ENCODE measurements around the gene UBLCP1. TPM values are rescaled to one million over a fixed set of nuclear protein-coding genes. Genes with fewer than 3 reads are reported as not detected.

Gene UBLCP1
- total and polyA plus RNA-seq, 2 donors, result 27.9 to 83.7 TPM

- no peak overlapping the region for H3K27ac ChIP-seq (ENCODE audit: low read depth in 1 of 2, low read length in 1 of 2)
- H3K4me1 ChIP-seq (ENCODE audit: control insufficient read depth in 2 of 2, insufficient read depth in 2 of 2, low read length in 2 of 2), result no peaks in the 10 kb centered on the region
- no peak overlapping the region for H3K4me3 ChIP-seq (ENCODE audit: low read length in 2 of 2)
- DNase-seq (ENCODE audit: low read depth in 6 of 9, low spot score in 9 of 9), result peak in 7 of 9 donors; percentile 30 to 68 (median 37)
- H3K27me3 ChIP-seq (ENCODE audit: control insufficient read depth in 2 of 2, insufficient read depth in 1 of 2, low read length in 1 of 2), result peaks cover 0 to 2% of the 10 kb centered on the region in 2 donors
- H3K9me3 ChIP-seq (ENCODE audit: control insufficient read depth in 2 of 2, insufficient read depth in 1 of 2, low read length in 1 of 2), result no peaks in the 10 kb centered on the region
- H3K36me3 ChIP-seq (ENCODE audit: control insufficient read depth in 2 of 2, insufficient read depth in 2 of 2, low read length in 1 of 2), result no peaks in the 10 kb centered on the region
- 89% methylated on average over 9 of the region's 9 CpGs for whole genome bisulfite sequencing
These were observed 53.7 kb downstream of the UBLCP1 start for GRCh38 chr5:159316519-159317383.

GRCh38 chr5:159317849-159318248 is 54.8 kb downstream of the UBLCP1 start:
- no peaks in the 10 kb centered on the region for H3K9me3 ChIP-seq (ENCODE audit: control insufficient read depth in 2 of 2, insufficient read depth in 1 of 2, low read length in 1 of 2)
- H3K4me1 ChIP-seq (ENCODE audit: control insufficient read depth in 2 of 2, insufficient read depth in 2 of 2, low read length in 2 of 2), result no peaks in the 10 kb centered on the region
- H3K27ac ChIP-seq (ENCODE audit: low read depth in 1 of 2, low read length in 1 of 2), result no peak overlapping the region
- no peak overlapping the region for H3K4me3 ChIP-seq (ENCODE audit: low read length in 2 of 2)
- no peaks in the 10 kb centered on the region for H3K27me3 ChIP-seq (ENCODE audit: control insufficient read depth in 2 of 2, insufficient read depth in 1 of 2, low read length in 1 of 2)
- whole genome bisulfite sequencing, result 97% methylated on average over 2 of the region's 2 CpGs
- no peak for DNase-seq (ENCODE audit: low read depth in 6 of 9, low spot score in 9 of 9)
- no peaks in the 10 kb centered on the region for H3K36me3 ChIP-seq (ENCODE audit: control insufficient read depth in 2 of 2, insufficient read depth in 2 of 2, low read length in 1 of 2)

GRCh38 chr5:159318448-159318847 is 55.4 kb downstream of the UBLCP1 start:
- H3K27ac ChIP-seq (ENCODE audit: low read depth in 1 of 2, low read length in 1 of 2), result no peak overlapping the region
- no peaks in the 10 kb centered on the region for H3K27me3 ChIP-seq (ENCODE audit: control insufficient read depth in 2 of 2, insufficient read depth in 1 of 2, low read length in 1 of 2)
- H3K36me3 ChIP-seq (ENCODE audit: control insufficient read depth in 2 of 2, insufficient read depth in 2 of 2, low read length in 1 of 2), result no peaks in the 10 kb centered on the region
- DNase-seq (ENCODE audit: low read depth in 6 of 9, low spot score in 9 of 9), result no peak
- no peak overlapping the region for H3K4me3 ChIP-seq (ENCODE audit: low read length in 2 of 2)
- WGBS, result 94% methylated on average over 4 of the region's 4 CpGs
- no peaks in the 10 kb centered on the region for H3K9me3 ChIP-seq (ENCODE audit: control insufficient read depth in 2 of 2, insufficient read depth in 1 of 2, low read length in 1 of 2)
- no peaks in the 10 kb centered on the region for H3K4me1 ChIP-seq (ENCODE audit: control insufficient read depth in 2 of 2, insufficient read depth in 2 of 2, low read length in 2 of 2)

DNA sequence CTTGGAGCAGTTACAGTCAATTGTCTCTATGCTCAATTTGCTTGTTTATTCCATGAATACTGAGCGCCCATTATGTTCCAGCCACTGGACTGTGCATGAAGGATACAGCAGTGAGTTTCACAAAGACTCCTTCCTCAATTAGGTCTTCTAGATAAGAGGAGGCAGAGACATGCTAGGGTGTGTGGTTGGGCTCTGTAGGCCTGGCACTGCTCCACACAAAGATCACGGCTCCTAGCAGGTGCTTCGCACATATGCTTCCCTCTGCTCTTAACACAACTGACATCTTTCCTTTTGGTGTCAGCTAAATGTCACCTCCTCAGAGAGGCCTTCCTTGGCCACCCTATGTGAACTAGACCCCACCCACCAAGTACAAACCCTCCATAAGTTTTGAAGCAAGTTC is 56.3 kb downstream of the UBLCP1 start:
- Histone ChIP-seq H3K36me3 (ENCODE audit: control insufficient read depth in 2 of 2, insufficient read depth in 2 of 2, low read length in 1 of 2) (no peaks in the 10 kb centered on the region), H3K9me3 (ENCODE audit: control insufficient read depth in 2 of 2, insufficient read depth in 1 of 2, low read length in 1 of 2) (no peaks in the 10 kb centered on the region), H3K27me3 (ENCODE audit: control insufficient read depth in 2 of 2, insufficient read depth in 1 of 2, low read length in 1 of 2) (no peaks in the 10 kb centered on the region), H3K27ac (ENCODE audit: low read depth in 1 of 2, low read length in 1 of 2) (no peak overlapping the region), H3K4me1 (ENCODE audit: control insufficient read depth in 2 of 2, insufficient read depth in 2 of 2, low read length in 2 of 2) (no peaks in the 10 kb centered on the region), H3K4me3 (ENCODE audit: low read length in 2 of 2) (no peak overlapping the region)
- WGBS, result 68% methylated on average over 3 of the region's 3 CpGs
- no peak for DNase-seq (ENCODE audit: low read depth in 6 of 9, low spot score in 9 of 9)

- no peaks in the 10 kb centered on the region for H3K4me1 ChIP-seq (ENCODE audit: control insufficient read depth in 2 of 2, insufficient read depth in 2 of 2, low read length in 2 of 2)
- H3K9me3 ChIP-seq (ENCODE audit: control insufficient read depth in 2 of 2, insufficient read depth in 1 of 2, low read length in 1 of 2), result no peaks in the 10 kb centered on the region
- no peaks in the 10 kb centered on the region for H3K36me3 ChIP-seq (ENCODE audit: control insufficient read depth in 2 of 2, insufficient read depth in 2 of 2, low read length in 1 of 2)
- no peak overlapping the region for H3K27ac ChIP-seq (ENCODE audit: low read depth in 1 of 2, low read length in 1 of 2)
- H3K27me3 ChIP-seq (ENCODE audit: control insufficient read depth in 2 of 2, insufficient read depth in 1 of 2, low read length in 1 of 2), result no peaks in the 10 kb centered on the region
- 94% methylated on average over 2 of the region's 2 CpGs for WGBS
- H3K4me3 ChIP-seq (ENCODE audit: low read length in 2 of 2), result no peak overlapping the region
- no peak for DNase-seq (ENCODE audit: low read depth in 6 of 9, low spot score in 9 of 9)
These were observed 56.7 kb downstream of the UBLCP1 start for GRCh38 chr5:159319832-159320231.

- Histone ChIP-seq H3K9me3 (ENCODE audit: control insufficient read depth in 2 of 2, insufficient read depth in 1 of 2, low read length in 1 of 2) (no peaks in the 10 kb centered on the region), H3K36me3 (ENCODE audit: control insufficient read depth in 2 of 2, insufficient read depth in 2 of 2, low read length in 1 of 2) (no peaks in the 10 kb centered on the region), H3K4me3 (ENCODE audit: low read length in 2 of 2) (no peak overlapping the region), H3K27me3 (ENCODE audit: control insufficient read depth in 2 of 2, insufficient read depth in 1 of 2, low read length in 1 of 2) (no peaks in the 10 kb centered on the region), H3K27ac (ENCODE audit: low read depth in 1 of 2, low read length in 1 of 2) (no peak overlapping the region), H3K4me1 (ENCODE audit: control insufficient read depth in 2 of 2, insufficient read depth in 2 of 2, low read length in 2 of 2) (no peaks in the 10 kb centered on the region)
- 96% methylated on average over 6 of the region's 6 CpGs for WGBS
- no peak for DNase-seq (ENCODE audit: low read depth in 6 of 9, low spot score in 9 of 9)
These were observed 59.1 kb downstream of the UBLCP1 start for GRCh38 chr5:159322180-159322579.

- H3K9me3 ChIP-seq (ENCODE audit: control insufficient read depth in 2 of 2, insufficient read depth in 1 of 2, low read length in 1 of 2), result no peaks in the 10 kb centered on the region
These were observed 61.1 kb downstream of the UBLCP1 start for GRCh38 chr5:159324102-159324755.

GRCh38 chr5:159324986-159325385 is 61.9 kb downstream of the UBLCP1 start:
- Histone ChIP-seq H3K4me1 (ENCODE audit: control insufficient read depth in 2 of 2, insufficient read depth in 2 of 2, low read length in 2 of 2) (no peaks in the 10 kb centered on the region), H3K9me3 (ENCODE audit: control insufficient read depth in 2 of 2, insufficient read depth in 1 of 2, low read length in 1 of 2) (no peaks in the 10 kb centered on the region), H3K27ac (ENCODE audit: low read depth in 1 of 2, low read length in 1 of 2) (no peak overlapping the region), H3K36me3 (ENCODE audit: control insufficient read depth in 2 of 2, insufficient read depth in 2 of 2, low read length in 1 of 2) (no peaks in the 10 kb centered on the region), H3K27me3 (ENCODE audit: control insufficient read depth in 2 of 2, insufficient read depth in 1 of 2, low read length in 1 of 2) (no peaks in the 10 kb centered on the region), H3K4me3 (ENCODE audit: low read length in 2 of 2) (no peak overlapping the region)
- 81% methylated on average over 4 of the region's 4 CpGs for WGBS
- DNase-seq (ENCODE audit: low read depth in 6 of 9, low spot score in 9 of 9), result no peak

More at GRCh38 chr5:159324102-159324755, 61.1 kb downstream of the UBLCP1 start:
- no peak for DNase-seq (ENCODE audit: low read depth in 6 of 9, low spot score in 9 of 9)
- no peaks in the 10 kb centered on the region for H3K36me3 ChIP-seq (ENCODE audit: control insufficient read depth in 2 of 2, insufficient read depth in 2 of 2, low read length in 1 of 2)
- WGBS, result 98% methylated on average over 3 of the region's 3 CpGs
- no peaks in the 10 kb centered on the region for H3K4me1 ChIP-seq (ENCODE audit: control insufficient read depth in 2 of 2, insufficient read depth in 2 of 2, low read length in 2 of 2)
- no peak overlapping the region for H3K27ac ChIP-seq (ENCODE audit: low read depth in 1 of 2, low read length in 1 of 2)
- no peaks in the 10 kb centered on the region for H3K27me3 ChIP-seq (ENCODE audit: control insufficient read depth in 2 of 2, insufficient read depth in 1 of 2, low read length in 1 of 2)
- H3K4me3 ChIP-seq (ENCODE audit: low read length in 2 of 2), result no peak overlapping the region

DNA sequence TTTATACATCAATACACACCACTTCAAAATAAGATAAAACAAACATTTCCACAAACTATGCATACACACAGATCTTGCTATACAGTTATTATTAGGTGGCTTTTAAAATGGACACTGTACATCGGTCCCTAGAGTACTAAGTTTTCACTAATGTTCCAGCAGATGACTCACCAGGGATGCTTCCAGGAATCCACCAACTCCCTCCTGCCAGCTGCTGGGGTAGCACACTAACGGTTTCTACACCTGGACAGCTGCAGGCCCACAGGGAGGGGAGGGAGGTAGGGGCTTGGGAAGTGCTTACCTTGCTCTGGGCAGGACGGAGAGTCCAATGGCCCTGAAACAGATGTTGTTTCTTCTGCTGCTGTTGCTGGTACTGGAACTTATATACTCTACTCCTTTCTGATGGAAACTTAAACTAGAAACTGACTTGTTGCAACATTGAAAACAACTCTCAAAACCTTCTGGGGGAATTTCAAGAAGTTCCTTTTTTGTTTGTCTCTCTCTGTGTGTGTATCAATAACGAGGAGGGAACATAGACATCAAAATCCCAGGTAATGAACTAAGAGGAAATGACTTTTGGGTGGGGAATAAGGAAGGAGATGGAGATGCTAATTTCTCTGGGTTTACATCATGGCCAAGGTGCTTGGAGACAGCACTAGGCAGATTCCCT is 67.2 kb downstream of the UBLCP1 start, which contains the start of gene IL12B:
TSS of gene IL12B (minus strand) at position 357 of the 670 bp plus-strand sequence. CDS start 3,705 bp downstream, outside the sequence.
- 79% methylated on average over 4 of the region's 4 CpGs for WGBS
- Histone ChIP-seq H3K9me3 (ENCODE audit: control insufficient read depth in 2 of 2, insufficient read depth in 1 of 2, low read length in 1 of 2) (no peaks in the 10 kb centered on the region), H3K4me3 (ENCODE audit: low read length in 2 of 2) (peak within 1 kb of the TSS; percentile 37 to 40), H3K27ac (ENCODE audit: low read depth in 1 of 2, low read length in 1 of 2) (no peak within 1 kb of the TSS), H3K36me3 (ENCODE audit: control insufficient read depth in 2 of 2, insufficient read depth in 2 of 2, low read length in 1 of 2) (no peaks in the 10 kb centered on the region), H3K27me3 (ENCODE audit: control insufficient read depth in 2 of 2, insufficient read depth in 1 of 2, low read length in 1 of 2) (peaks cover 0 to 4% of the 10 kb centered on the region in 2 donors), H3K4me1 (ENCODE audit: control insufficient read depth in 2 of 2, insufficient read depth in 2 of 2, low read length in 2 of 2) (peaks cover 0 to 11% of the 10 kb centered on the region in 2 donors)
- no peak for DNase-seq (ENCODE audit: low read depth in 6 of 9, low spot score in 9 of 9)
